Hepatocyte (in vitro differentiated cells): ENCODE results near the gene ZNF425.

Experiments used
- EZH2 ChIP-seq: fragments of 200-600 bp; sonication (generic); IDR thresholded peaks from 2 replicates; pipeline ENCODE4 v1.6.1; 2016; ENCODE audit warnings: antibody characterized with exemption, mild to moderate bottlenecking, borderline replicate concordance
- EZH2phosphoT487 ChIP-seq: fragments of 200-600 bp; sonication (generic); IDR thresholded peaks from one replicate; pipeline ENCODE4 v1.6.1; 2018; ENCODE audit warnings: antibody characterized with exemption, mild to moderate bottlenecking, low read depth, moderate library complexity; ENCODE audit not compliant: unreplicated experiment, severe bottlenecking
- TF ChIP-seq, protein P1 (sequence below): fragments of 200-600 bp; sonication (generic); IDR thresholded peaks from 2 replicates; pipeline ENCODE4 v1.5.1; 2016; ENCODE audit warnings: antibody characterized with exemption, mild to moderate bottlenecking; ENCODE audit not compliant: poor library complexity

DNA sequence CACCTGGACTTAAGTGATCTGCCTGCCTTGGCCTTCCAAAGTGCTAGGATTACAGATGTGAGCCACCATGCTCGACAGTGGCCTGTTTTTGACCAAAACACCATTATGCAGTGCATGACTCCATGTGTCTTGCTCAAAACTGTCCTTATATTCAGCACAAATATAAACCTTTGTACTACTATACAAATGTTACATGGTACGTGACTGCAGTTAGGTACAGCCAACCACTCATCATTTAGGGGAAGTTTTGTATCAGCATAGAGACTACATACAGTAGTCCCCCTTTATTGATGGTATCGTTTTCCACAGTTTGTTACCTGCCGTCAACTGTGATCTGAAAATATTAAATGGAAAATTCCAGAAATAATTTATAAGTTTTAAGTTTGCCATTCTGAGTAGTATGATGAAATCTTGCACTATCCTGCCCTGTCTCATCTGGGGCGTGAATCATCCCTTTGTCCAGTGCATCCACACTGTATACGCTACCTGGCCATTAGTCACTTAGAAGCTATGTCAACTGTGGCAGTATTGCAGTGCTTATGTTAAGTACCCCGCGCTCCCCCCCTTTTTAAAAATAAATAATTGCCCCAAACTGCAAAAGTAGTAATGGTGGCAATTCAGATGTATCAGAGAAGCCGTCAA, 45.9 kb upstream of the ZNF425 start:
- TF ChIP-seq, protein P1, sequence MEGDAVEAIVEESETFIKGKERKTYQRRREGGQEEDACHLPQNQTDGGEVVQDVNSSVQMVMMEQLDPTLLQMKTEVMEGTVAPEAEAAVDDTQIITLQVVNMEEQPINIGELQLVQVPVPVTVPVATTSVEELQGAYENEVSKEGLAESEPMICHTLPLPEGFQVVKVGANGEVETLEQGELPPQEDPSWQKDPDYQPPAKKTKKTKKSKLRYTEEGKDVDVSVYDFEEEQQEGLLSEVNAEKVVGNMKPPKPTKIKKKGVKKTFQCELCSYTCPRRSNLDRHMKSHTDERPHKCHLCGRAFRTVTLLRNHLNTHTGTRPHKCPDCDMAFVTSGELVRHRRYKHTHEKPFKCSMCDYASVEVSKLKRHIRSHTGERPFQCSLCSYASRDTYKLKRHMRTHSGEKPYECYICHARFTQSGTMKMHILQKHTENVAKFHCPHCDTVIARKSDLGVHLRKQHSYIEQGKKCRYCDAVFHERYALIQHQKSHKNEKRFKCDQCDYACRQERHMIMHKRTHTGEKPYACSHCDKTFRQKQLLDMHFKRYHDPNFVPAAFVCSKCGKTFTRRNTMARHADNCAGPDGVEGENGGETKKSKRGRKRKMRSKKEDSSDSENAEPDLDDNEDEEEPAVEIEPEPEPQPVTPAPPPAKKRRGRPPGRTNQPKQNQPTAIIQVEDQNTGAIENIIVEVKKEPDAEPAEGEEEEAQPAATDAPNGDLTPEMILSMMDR: no peak
- TF ChIP-seq EZH2 (no peak), EZH2phosphoT487 (no peak)
